ENCODE data around the gene CBR4.
"Not testable (repeated sequence)": the region's sequence is repeated elsewhere in the genome, so short reads cannot be mapped to it uniquely, and the experiment has no call there.

The CBR4 gene

DNA sequence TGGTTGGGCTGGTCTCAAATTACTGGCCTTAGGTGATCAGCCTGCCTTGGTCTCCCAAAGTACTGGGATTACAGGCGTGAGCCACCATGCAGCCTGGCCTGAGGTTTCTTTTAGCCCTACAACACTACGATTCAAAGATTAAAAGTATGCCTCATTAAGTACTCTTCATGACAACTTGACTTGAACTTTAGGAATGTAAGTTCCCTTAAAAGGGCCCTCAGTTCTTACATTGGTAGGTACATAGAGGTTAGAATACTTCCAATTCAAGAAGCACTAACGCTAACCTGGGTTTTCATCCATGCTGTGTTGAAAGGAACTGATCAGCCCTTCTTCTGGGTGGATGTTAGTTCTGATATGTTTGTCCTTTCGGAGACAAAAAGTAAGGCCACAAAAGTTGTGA lies 15.1 kb downstream of the CBR4 start:
- no peak for DNase-seq (ENCODE audit: low read depth in 1 of 2, low spot score in 1 of 2)

DNA sequence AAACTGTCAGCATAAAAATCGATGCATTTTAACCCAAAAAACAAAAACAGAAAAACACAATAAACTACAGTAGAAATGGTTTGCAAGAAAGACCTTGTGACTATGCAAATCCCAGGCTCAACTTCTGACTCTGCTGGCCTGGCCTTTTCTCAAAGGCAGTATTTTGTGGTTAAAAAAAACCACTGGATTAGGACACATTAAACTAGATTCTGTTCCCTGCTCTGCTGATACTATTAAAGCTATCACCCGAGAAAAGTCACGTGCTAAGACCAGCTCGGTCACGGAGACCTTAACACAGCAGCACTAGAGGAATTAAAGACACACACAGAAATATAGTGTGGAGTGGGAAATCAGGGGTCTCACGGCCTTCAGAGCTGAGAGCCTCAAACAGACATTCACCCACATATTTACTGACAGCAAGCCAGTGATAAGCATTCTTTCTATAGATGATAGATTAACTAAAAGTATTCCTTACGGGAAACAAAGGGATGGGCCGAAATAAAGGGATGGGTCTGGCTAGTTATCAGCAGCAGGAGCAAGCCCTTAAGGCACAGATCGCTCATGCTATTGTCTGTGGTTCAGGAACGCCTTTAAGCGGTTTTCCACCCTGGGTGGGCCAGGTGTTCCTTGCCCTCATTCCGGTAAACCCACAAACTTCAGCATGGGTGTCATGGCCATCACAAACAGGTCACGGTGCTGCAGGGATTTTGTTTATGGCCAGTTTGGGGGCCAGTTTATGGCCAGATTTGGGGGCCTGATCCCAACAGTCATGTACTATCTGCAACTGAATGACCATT lies 16.1 kb downstream of the CBR4 start:
- DNase-seq (ENCODE audit: low read depth in 1 of 2, low spot score in 1 of 2): no peak

DNA sequence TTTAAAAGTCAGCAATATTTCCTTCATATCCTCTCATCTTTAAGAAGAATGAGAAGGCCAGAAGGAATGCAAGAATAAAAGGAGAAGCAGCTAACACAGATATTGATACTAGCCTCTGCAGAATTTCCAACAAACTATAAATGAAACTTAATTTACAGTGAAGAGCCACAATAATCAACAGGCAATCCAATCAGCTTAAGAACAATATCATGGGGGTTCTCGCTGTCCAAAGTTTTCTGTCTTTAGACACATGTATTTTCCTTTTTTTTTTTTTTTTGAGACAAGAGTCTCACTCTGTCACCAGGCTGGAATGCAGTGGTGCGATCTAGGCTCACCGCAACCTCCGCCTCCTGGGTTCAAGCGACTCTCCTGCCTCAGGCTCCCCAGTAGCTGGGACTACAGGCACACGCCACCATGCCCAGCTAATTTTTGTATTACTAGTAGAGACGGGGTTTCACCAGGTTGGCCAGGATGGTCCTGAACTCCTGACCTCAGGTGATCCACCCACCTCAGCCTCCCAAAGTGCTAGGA lies 17.0 kb downstream of the CBR4 start:
- not testable (repeated sequence) for DNase-seq (ENCODE audit: low read depth in 1 of 2, low spot score in 1 of 2)

DNA sequence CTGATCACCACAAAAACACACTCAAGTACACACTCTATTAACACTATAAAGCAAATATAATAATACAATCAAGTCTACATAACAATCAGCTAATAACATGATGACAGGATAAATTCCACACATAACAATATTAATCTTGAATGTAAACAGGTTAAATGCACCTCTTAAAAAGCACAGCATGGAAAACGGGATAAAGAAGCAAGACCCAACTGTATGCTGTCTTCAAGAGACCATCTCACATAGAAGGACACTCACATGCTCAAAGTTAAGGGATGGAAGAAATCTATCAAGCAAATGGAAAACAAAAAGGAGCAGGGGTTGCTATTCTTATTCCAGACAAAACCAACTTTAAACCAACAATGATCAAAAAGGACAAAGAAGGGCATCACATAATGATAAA lies 28.1 kb downstream of the CBR4 start:
- no peak for DNase-seq (ENCODE audit: low read depth in 1 of 2, low spot score in 1 of 2)

DNA sequence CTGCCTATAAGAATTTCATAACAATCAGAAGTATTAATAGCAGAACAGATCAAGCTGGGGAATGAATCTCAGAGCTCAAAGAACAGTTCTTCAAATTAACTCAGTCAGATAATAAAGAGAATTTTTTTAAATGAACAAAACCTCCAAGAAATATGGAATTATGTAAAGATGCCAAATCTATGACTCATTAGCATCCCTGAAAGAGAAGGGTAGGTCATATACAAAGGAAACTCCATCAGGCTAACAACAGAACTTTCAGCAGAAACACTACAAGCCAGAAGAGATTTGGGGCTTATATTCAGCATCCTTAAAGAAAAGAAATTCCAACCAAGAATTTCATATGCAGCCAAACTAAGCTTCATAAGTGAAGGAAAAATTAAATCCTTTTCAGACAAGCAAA lies 28.6 kb downstream of the CBR4 start:
- DNase-seq (ENCODE audit: low read depth in 1 of 2, low spot score in 1 of 2): no peak

DNA sequence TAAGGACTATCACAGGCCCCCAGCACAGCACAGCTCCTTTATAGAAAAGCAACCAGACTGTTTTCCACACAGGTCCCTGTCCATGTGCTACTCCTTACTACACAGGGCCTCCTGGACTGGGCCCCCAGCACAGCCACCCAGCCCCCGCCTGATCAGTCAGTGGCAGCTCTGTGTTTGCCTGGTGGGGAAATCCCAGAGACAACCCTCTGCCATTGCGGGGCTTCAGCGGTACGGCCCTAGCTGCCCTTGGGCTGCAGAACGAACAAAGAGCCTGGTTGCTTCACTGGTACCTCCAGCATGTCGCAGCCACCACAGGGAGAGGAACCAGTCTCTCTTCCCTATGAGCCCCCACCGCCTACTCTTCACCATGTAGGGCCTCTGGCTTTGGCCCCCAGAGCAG lies 30.7 kb downstream of the CBR4 start:
- DNase-seq (ENCODE audit: low read depth in 1 of 2, low spot score in 1 of 2): no peak

DNA sequence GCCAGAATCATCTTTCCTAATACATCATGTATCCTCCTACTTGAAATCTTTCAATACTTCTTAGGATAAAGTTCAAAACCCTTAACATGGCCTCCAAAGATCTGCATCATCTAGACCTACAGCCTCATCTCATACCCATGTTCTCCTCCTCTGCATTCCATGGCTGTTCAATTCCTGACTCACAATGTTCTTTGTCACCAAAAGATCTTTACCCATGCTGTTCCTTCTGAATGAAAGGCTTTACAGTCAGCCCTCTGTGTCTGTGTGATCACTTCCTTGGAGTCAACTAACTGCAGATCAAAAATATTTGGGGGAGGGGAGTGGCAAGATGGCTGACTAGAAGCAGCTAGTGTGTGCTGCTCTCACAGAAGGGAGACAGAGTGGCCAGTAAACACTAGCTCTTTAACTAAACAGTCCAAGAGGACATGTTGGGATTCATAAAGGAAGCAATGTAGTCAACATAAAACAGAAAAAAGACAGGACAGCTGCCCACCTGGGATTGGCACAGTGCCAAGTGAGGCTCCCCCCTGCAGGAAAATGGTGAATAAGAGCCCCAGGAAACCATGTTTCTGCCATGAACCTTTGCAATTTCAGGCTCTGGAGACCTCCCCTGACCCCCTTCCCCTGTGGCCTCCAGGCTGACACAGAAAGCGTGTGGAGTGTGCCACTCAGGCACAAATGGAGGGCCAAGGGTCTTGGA lies 31.9 kb downstream of the CBR4 start:
- no peak for DNase-seq (ENCODE audit: low read depth in 1 of 2, low spot score in 1 of 2)

DNA sequence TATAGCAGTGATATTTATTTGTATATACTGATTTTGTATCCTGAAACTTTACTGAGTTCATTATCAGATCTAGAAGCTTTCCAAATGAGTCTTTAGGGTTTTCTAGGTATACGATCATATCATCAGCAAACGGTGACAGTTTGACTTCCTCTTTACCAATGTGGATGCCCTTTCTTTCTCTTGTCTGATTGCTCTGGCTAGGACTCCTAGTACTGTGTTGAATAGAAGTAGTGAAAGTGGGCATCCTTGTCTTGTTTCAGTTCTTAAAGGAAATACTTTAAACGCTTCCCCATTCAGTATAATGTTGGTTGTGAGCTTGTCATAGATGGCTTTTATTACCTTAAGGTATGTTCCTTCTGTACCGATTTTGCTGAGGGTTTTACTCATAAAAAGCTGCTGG lies 37.5 kb downstream of the CBR4 start:
- no peak for DNase-seq (ENCODE audit: low read depth in 1 of 2, low spot score in 1 of 2)

DNA sequence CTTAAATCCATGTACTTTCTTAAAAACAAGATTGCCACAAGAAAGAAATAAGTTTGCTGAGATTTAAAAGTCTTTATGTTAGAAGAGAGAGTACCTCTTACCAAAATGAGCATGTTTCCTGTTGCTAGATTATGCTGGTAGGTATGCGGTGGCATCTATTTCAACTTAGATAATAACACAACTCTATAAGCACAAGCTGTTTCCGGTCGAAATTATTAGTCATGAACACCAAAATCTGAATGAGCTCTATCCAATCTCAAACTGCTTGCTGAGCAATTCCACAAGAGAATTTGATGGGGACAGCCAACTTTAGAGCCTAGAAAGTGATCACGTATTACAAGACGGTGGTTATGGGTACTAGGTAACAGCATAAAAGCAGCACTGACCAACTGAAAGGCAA lies 49.3 kb downstream of the CBR4 start:
- no peak for DNase-seq (ENCODE audit: low read depth in 1 of 2, low spot score in 1 of 2)

DNA sequence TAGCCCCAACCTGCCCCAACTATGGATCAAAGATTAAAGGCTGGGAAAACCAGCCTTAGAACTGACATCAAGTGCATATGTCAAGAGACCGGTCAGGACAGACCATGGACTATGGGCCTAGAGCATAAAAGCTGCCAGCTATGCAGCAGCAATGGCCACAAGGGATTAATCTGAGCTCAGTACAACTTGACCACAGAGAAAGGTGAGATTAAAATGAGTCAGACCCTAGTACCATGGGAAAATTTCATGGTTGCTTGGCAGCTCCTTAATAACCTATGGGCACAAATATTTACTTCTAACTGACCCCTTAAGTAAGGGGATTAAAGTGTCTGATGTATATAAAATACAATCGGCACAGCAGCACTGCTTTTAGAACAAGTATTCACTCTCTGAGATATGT lies 54.4 kb downstream of the CBR4 start:
- DNase-seq (ENCODE audit: low read depth in 1 of 2, low spot score in 1 of 2): no peak

DNA sequence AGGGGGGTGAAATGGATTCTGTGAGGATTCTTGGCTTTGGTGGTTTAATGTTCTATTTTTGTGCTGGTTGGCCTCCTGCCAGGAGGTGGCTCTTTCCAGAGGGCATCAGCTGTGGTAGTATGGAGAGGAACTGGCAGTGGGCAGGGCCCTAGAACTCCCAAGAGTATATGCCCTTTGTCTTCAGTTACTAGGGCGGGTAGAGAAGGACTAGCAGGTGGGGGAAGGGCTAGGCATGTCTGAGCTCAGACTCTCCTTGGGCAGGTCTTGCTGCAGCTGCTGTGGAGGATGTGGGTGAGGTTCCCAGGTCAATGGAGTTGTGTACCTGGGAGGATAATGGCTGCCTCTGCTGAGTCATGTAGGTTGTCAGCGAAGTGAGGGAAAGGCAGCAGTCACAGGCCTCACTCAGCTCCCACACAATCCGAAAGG lies 57.2 kb downstream of the CBR4 start:
- not testable (repeated sequence) for DNase-seq (ENCODE audit: low read depth in 1 of 2, low spot score in 1 of 2)

DNA sequence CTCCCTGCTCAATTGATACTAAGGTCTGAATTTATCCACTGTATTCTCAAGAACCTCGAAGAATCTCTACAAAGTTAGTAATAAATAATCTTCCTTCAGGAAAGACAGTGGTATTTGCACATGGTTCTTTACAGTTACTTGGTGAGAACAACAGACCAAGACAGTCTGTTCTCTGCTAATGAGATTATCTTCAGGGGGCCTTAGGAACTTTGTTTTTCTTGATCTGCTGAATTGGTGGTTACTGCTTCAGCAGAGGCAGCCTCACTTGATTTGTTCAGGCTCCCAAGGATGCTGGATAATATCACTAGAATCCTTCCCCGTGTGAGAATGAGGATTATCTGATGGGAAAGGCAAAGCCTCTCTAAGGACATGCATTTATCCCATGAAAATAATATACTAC lies 64.8 kb downstream of the CBR4 start:
- no peak for DNase-seq (ENCODE audit: low read depth in 1 of 2, low spot score in 1 of 2)

DNA sequence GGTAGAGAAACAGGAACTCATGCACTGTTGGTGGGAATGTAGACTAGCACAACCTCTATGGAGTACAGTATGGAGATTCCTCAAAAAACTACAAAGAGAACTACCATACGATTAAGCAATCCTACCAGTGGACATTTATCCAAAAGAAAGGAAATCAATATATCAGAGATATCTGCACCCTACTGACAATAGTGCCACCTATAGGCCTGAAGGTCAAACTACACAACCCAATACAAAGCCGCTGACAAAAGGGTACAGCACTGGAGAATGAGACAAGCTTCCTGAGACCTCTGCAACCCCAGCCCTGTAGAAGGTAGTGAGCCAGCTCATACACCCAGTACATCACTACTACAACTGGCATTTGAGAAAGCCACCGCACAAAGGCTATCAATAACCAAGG lies 67.1 kb downstream of the CBR4 start:
- DNase-seq (ENCODE audit: low read depth in 1 of 2, low spot score in 1 of 2): no peak

All from stimulated activated CD4-positive, alpha-beta T cell treated with anti-CD3 and anti-CD28 coated beads, Interleukin-15, amount 100 ng/mL, for 1 hour (primary cell).